T-helper 2 cell treated with Interferon-gamma antibody and Interleukin-4, amounts not matched to agents 5 μg/mL and 100 μg/mL, for 36 hours (primary cell): Measurements from ENCODE around the gene LINGO3.
"Not testable (repeated sequence)": the region's sequence is repeated elsewhere in the genome, so short reads cannot be mapped to it uniquely, and the experiment has no call there.

ENCODE experiments used
- DNase-seq: peaks from one replicate; pipeline ENCODE4 v3.0.0; 2021; ENCODE audit warnings: low spot score
- H3K27ac Mint-ChIP-seq: one replicate; pipeline ENCODE4 v1.8.0; 2021; ENCODE audit warnings: mild to moderate bottlenecking, mixed read lengths
- H3K27me3 Mint-ChIP-seq: one replicate; pipeline ENCODE4 v1.8.0; 2021; ENCODE audit warnings: low read depth, mixed read lengths
- H3K36me3 Mint-ChIP-seq: one replicate; pipeline ENCODE4 v1.8.0; 2021; ENCODE audit warnings: low read depth, mixed read lengths
- H3K4me1 Mint-ChIP-seq: one replicate; pipeline ENCODE4 v1.8.0; 2021; ENCODE audit warnings: low read depth, mixed read lengths
- H3K4me3 Mint-ChIP-seq: one replicate; pipeline ENCODE4 v1.8.0; 2022; ENCODE audit warnings: mild to moderate bottlenecking, moderate library complexity, mixed read lengths
- H3K9me3 Mint-ChIP-seq: one replicate; pipeline ENCODE4 v1.8.0; 2021; ENCODE audit warnings: mixed read lengths

The LINGO3 gene, protein sequence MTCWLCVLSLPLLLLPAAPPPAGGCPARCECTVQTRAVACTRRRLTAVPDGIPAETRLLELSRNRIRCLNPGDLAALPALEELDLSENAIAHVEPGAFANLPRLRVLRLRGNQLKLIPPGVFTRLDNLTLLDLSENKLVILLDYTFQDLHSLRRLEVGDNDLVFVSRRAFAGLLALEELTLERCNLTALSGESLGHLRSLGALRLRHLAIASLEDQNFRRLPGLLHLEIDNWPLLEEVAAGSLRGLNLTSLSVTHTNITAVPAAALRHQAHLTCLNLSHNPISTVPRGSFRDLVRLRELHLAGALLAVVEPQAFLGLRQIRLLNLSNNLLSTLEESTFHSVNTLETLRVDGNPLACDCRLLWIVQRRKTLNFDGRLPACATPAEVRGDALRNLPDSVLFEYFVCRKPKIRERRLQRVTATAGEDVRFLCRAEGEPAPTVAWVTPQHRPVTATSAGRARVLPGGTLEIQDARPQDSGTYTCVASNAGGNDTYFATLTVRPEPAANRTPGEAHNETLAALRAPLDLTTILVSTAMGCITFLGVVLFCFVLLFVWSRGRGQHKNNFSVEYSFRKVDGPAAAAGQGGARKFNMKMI

DNA sequence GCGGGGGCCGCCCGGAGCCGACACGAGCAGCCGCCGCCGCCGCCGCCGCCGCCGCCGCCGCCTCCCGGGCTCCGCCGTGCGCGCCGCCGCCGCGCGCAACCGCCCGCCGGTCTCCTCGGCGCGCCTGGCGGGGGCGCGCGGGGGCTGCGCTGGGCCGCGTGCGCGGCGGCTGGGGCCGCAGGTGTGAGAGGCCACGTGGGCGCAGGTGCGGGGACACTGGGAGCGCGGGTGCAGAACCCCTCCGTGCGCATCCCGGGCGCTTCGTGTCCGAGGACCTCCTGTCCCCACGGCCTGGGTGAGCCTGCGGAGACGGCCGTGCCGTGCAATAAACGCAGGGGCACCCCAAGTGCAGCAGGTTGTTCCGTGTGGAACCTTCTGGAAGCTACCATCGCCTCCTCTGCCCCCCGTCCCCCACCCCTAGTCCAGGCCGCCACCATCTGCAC lies at the start of gene LINGO3:
TSS of gene LINGO3 (minus strand) at position 41 of the 443 bp plus-strand sequence. CDS start 16,378 bp downstream, outside the sequence.
- Mint-ChIP-seq H3K36me3 (no peaks in the 10 kb centered on the region), H3K4me1 (peaks cover 2% of the 10 kb centered on the region), H3K27ac (no peak within 1 kb of the TSS), H3K4me3 (peak within 1 kb of the TSS; percentile 69), H3K27me3 (peaks cover 62% of the 10 kb centered on the region), H3K9me3 (no peaks in the 10 kb centered on the region)
- DNase-seq = no peak

DNA sequence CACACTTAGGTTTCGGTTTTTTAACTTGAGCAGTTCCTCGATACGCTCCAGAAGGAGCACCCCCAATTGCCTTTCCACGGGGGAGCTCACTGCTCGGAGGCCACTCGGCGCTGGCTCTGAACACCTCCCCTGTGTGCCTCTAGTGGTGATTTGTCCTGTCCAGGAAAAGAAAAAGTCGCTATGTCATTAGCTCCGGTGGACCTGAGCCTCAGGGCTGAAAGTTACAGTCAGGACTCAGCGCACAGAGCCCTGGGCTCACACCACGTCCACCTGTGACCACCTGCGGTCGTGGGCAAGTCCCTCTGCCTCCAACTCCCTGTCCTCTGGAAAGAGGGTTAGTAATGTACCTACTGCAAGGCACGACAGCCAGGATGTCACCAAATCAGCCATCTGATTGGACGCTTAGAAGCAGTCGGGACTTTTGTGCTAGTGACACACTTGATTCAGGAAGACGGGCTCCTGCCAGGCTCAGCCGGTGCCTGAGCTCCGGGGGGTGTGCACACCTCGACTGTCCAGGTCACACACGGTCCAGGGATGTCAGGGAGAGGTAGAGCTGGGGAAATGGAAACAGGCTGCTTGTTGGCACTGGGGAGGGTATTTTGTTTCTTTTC lies 48.2 kb upstream of the LINGO3 start:
- H3K27ac Mint-ChIP-seq = no peak overlapping the region
- H3K36me3 Mint-ChIP-seq = no peaks in the 10 kb centered on the region
- peaks cover 7% of the 10 kb centered on the region for H3K27me3 Mint-ChIP-seq
- no peak overlapping the region for H3K4me3 Mint-ChIP-seq
- H3K9me3 Mint-ChIP-seq = no peaks in the 10 kb centered on the region
- no peaks in the 10 kb centered on the region for H3K4me1 Mint-ChIP-seq
- DNase-seq = no peak

DNA sequence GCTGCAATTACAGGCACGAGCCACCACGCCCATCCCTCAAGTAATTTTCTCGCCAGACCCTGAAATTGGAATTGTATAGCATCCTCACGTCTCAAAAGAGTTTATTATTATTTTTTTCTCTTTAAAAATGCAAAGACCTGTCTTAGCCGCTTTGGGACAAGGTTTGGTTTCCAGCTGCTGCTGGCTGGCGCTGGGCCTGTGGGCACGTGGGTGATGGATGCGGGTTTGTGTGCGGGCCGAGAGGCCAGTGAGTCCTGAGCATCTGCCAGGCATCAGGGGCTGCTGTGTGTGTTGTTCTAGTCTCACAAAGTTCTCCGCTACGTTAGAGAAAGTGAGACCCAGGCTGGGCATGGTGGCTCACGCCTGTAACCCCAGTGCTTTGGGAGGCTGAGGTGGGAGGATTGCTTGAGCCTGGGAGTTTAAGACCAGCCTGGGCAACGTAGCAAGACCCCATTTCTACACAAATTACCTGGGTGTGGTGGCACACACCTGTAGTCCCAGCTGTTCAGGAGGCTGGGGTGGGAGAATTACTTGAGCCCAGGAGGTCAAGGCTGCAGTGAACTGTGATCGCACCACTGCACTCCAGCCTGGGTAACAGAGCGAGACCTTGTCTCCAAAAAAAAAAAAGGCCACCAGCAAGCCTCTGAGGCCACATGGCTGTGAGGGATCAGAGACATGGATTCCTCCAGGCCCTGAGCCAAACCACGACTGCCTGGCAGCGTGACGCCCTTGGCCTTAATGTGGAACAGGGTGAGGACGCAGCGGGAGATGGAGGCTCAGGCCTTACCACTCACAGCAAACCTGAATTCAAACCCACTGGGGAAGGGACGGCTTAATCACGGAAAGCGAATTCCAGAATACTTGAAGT lies 47.4 kb upstream of the LINGO3 start:
- H3K27ac Mint-ChIP-seq = no peak overlapping the region
- H3K36me3 Mint-ChIP-seq = no peaks in the 10 kb centered on the region
- H3K27me3 Mint-ChIP-seq = peaks cover 2% of the 10 kb centered on the region
- no peak for DNase-seq
- H3K4me1 Mint-ChIP-seq = no peaks in the 10 kb centered on the region
- no peak overlapping the region for H3K4me3 Mint-ChIP-seq
- no peaks in the 10 kb centered on the region for H3K9me3 Mint-ChIP-seq

DNA sequence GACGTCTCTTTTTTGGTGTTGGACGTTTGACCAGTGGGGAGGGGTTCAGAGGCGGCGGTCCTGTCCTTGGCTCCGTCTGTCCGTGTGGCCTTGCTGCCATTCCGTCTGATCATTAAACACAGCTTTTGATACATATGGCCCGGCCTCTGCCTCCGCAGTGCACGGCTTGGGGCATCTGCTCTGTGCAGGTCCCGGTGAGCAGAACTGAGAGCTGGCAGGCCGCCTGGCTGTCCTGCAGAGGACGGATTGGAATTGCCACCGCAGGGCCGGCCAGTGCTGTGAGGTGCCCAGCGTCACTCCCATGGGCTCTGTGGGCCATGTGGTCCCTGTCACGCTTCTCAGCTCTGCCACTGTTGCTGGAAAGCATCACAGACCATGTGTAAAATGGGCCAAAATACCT lies 46.7 kb upstream of the LINGO3 start:
- no peaks in the 10 kb centered on the region for H3K36me3 Mint-ChIP-seq
- no peak for DNase-seq
- no peak overlapping the region for H3K4me3 Mint-ChIP-seq
- H3K9me3 Mint-ChIP-seq = no peaks in the 10 kb centered on the region
- no peaks in the 10 kb centered on the region for H3K4me1 Mint-ChIP-seq
- H3K27ac Mint-ChIP-seq = no peak overlapping the region
- no peaks in the 10 kb centered on the region for H3K27me3 Mint-ChIP-seq

DNA sequence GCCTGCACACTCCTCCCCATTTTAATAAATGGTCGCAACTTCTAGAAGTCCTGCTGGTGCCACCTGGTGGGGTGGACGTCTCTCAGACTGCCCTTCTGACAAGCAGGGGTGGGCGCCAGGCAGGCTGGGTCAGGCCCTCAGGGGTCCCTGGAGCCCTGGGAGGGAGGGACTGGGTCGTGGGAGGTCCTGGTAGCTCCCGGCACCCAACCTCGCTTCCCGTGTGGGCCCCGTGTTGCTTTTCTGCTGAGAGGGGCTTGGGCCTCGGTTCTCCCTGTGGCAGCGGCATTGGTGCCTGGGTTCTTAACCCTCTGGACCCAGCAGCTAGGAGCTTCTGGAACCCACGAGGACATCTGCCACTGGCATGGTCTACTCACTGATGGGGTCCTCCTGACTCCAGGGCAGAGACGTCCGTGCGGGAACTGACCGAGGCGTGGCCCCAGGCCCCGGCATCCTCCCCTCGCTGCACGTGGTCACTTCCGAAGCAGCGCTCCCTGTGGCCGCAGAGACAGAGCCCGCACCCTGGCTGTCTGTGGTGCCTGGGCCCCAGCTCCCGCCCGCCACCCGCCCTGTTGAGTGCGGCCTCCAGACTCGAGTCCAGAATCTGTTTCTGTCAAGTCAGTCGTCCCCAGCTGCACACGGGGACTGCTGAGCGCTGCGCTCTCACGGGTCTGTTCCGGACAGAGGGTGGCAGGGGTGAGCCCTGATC lies 46.1 kb upstream of the LINGO3 start:
- H3K9me3 Mint-ChIP-seq = no peaks in the 10 kb centered on the region
- H3K4me1 Mint-ChIP-seq = no peaks in the 10 kb centered on the region
- H3K27ac Mint-ChIP-seq = no peak overlapping the region
- no peaks in the 10 kb centered on the region for H3K36me3 Mint-ChIP-seq
- H3K27me3 Mint-ChIP-seq = no peaks in the 10 kb centered on the region
- DNase-seq = no peak
- no peak overlapping the region for H3K4me3 Mint-ChIP-seq

DNA sequence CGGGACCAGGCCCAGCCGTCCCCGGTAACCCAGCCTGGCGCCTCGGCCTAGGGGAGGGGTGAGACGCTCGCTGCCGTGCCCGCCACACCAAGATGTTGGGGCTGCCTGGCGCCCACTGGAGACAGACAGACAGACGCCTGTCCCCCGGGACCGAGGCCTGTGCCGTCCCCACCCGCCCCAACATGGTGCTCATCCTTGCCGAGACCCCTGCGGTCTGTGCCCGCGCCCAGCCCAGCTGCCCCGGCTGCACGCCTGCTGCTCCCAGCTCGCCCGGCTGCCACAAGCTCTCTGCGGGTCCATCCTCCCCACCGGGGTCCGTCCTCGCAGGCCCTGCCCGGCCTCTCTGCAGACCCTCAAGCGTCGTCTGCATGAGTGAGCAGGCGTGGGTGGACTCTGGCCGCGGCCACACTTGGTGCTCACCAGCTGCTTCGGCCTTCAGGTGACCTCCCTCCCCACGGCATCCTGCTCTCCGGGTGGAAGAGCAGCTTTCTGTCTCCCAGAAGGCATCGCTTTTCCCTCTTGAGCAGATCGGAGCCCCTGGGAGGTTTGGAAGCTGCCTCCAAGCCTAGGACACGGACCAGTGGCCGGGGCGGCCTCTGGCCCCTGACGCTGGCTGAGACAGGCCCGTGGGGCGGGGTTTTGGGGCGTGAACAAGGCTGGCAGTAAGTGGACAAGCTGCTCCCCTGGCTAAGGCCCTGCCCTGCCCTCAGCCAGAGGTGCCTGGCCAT lies 45.4 kb upstream of the LINGO3 start:
- DNase-seq = no peak
- Mint-ChIP-seq H3K27me3 (no peaks in the 10 kb centered on the region), H3K36me3 (no peaks in the 10 kb centered on the region), H3K4me1 (no peaks in the 10 kb centered on the region), H3K4me3 (no peak overlapping the region), H3K27ac (no peak overlapping the region), H3K9me3 (no peaks in the 10 kb centered on the region)

DNA sequence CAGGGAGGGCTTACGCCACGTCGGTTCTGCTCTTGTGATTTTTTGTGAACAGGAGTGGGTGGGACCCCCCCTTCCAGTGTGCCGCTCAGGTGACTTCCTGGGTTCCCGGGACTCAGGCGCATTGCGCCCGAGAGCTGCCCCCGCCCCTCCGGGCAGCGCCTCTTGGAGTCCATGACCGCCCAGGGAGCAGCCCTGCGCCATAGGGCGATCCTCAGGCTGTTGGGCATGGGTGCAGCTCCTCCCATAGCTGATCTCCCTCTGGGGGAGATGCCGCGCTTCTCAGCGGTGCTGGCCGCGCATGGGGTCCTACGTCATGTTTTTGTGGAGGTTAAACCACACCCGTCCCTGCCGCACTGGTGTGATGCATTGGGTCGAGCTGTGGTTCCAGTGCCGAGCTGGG lies 44.2 kb upstream of the LINGO3 start:
- Mint-ChIP-seq H3K27ac (no peak overlapping the region), H3K4me3 (no peak overlapping the region), H3K4me1 (no peaks in the 10 kb centered on the region), H3K36me3 (no peaks in the 10 kb centered on the region), H3K9me3 (no peaks in the 10 kb centered on the region), H3K27me3 (no peaks in the 10 kb centered on the region)
- DNase-seq = no peak

DNA sequence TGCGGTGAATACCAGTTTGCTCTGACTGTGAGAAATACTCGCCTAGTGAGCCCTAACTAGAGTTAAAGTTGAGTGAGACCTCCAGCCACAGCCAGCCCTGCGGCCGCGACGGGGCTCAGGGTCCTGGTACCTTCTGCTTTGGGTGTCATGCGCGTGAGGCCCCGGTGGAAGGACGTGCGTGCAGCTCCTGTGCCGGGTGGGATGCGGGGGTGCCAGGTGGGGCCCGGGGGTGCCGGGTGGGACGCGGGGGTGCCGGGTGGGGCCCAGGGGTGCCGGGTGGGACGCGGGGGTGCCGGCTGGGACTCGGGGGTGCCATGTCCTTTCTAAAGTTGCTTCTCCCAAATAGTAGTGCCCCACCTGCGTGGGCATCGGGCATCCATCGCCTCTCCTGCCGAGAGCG lies 43.6 kb upstream of the LINGO3 start:
- H3K4me1 Mint-ChIP-seq = no peaks in the 10 kb centered on the region
- no peaks in the 10 kb centered on the region for H3K36me3 Mint-ChIP-seq
- H3K27me3 Mint-ChIP-seq = no peaks in the 10 kb centered on the region
- DNase-seq = no peak
- no peaks in the 10 kb centered on the region for H3K9me3 Mint-ChIP-seq
- no peak overlapping the region for H3K27ac Mint-ChIP-seq
- H3K4me3 Mint-ChIP-seq = no peak overlapping the region

DNA sequence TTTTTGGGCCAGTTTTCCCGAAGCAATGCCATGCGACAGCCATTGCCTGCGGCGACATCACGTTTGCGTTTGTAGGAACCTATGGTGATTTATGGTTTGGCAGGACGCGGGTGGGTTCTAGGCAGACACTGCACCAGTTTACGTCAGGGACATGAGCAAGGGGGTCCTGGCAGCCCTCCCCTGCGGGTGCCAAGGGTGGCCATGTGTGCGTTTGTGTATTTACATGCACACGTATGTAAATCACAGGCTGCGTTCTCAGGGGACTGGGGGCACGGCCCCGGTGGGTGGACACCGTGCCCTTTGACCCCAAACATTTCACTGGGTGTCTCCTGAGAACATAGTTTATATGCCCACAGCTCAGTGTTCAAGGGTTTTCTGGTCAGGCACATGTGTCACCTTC lies 42.7 kb upstream of the LINGO3 start:
- no peaks in the 10 kb centered on the region for H3K9me3 Mint-ChIP-seq
- H3K27ac Mint-ChIP-seq = no peak overlapping the region
- H3K4me1 Mint-ChIP-seq = no peaks in the 10 kb centered on the region
- H3K4me3 Mint-ChIP-seq = no peak overlapping the region
- no peaks in the 10 kb centered on the region for H3K27me3 Mint-ChIP-seq
- DNase-seq = no peak
- peaks cover 3% of the 10 kb centered on the region for H3K36me3 Mint-ChIP-seq

DNA sequence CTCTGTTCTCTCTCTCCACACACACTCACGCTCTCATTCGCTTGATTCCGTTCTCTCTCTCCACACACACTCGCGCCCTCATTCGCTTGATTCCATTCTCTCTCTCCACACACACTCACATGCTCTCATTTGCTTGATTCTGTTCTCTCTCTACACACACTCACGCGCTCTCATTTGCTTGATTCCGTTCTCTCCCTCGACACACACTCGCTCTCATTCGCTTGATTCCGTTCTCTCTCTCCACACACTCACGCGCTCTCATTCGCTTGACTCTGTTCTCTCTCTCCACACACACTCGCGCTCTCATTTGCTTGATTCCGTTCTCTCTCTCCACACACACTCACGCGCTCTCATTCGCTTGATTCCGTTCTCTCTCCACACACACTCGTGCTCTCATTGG lies 41.9 kb upstream of the LINGO3 start:
- H3K36me3 Mint-ChIP-seq, H3K4me3 Mint-ChIP-seq, DNase-seq, H3K9me3 Mint-ChIP-seq, H3K4me1 Mint-ChIP-seq, H3K27me3 Mint-ChIP-seq, H3K27ac Mint-ChIP-seq: not testable (repeated sequence)

DNA sequence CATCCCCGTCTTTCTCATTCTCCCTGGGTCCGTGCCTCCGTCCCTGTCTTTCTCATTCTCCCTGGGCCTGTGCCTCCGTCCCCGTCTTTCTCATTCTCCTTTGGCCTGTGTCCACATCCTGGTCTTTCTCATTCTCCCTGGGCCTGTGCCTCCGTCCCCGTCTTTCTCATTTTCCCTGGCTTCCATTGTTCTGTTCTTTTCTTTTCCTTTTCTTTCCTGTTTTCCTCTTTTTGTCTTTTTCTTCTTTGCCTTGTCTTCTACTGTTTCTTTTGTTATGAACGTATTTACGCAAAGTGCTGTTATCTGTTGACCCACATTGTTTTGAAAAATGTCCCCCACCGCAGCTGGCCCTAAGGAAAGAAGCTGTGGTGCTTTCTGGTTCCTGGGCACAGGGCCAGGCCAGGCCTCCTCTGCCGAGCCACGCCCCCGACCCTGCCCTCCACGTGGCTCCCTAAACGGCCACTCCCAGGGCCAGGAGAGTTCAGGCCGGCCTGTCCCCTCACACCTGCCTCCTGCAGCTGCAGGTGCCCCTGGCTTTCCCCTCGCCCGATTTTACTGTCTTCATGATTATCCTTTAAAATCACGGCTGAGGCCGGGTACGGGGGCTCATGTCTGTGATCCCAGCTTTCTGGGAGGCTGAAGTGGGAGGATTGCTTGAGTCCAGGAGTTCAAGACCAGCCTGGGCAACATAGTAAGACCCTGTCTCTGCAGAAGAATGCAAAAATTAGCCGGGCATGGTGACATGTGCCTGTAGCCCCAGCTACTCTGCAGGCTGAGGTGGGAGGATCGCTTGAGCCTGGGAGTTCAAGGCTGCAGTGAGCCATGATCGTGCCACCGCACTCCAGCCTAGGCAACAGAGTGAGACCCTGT lies 38.1 kb upstream of the LINGO3 start:
- peaks cover 5% of the 10 kb centered on the region for H3K36me3 Mint-ChIP-seq
- no peak for DNase-seq

DNA sequence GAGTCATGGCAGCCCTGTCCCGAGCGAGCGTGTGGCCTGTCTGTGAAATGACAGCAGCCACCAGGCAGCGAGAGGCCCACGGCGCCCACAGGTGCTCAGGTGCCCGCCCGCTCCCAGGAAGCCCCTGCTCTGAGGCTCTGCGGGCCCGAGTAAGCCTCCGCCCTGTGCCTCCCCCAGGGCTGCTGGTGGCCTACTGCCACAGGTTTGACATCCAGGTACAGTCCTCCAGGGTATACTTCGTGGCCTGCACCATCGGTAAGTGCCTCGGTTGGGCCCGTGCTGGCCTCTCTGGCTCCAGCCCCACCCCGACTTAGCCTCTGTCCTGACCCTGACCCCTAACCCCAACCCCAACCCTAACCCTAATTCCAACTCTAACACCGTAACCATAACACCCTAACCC lies 37.1 kb upstream of the LINGO3 start:
- H3K27me3 Mint-ChIP-seq = no peaks in the 10 kb centered on the region
- H3K36me3 Mint-ChIP-seq = peaks cover 5% of the 10 kb centered on the region
- no peaks in the 10 kb centered on the region for H3K9me3 Mint-ChIP-seq
- no peak overlapping the region for H3K27ac Mint-ChIP-seq
- DNase-seq = no peak
- no peak overlapping the region for H3K4me3 Mint-ChIP-seq
- no peaks in the 10 kb centered on the region for H3K4me1 Mint-ChIP-seq

More for the DNA sequence above, 38.1 kb upstream of the LINGO3 start:
- Mint-ChIP-seq H3K27ac (no peak overlapping the region), H3K4me1 (no peaks in the 10 kb centered on the region), H3K27me3 (no peaks in the 10 kb centered on the region), H3K4me3 (no peak overlapping the region), H3K9me3 (no peaks in the 10 kb centered on the region)
